ENCODE measurements around the gene UPF1. TPM values are rescaled to one million over a fixed set of nuclear protein-coding genes. Genes with fewer than 3 reads are reported as not detected.

Gene UPF1
- total and polyA plus RNA-seq, 2 of the 13 experiments (the other 11 are each of a cell fraction or from before 2014, with no cell fraction given): 16.9 to 41.8 TPM

GRCh38 chr19:18883526-18884304 lies 52.0 kb downstream of the UPF1 start (continued):
- no peak for TF ChIP-seq ZNF546 (CRISPR knock-in tag; conservative IDR thresholded peaks at IDR 0.05)
- TF ChIP-seq ZNF282 (IDR thresholded peaks at IDR 0.05; ENCODE audit: partially characterized antibody): no peak

- DNase-seq (ENCODE audit: low spot score): no peak
- in situ Hi-C loops (cut with HindIII; ENCODE audit: extremely low pct_ligation_motif_present, low pct_unique_long_range_greater_than_20kb) (no loop called here), intact Hi-C loops (cut with micrococcal nuclease; ENCODE audit: unreplicated experiment) (no loop called here)
- H3K27me3 ChIP-seq (ENCODE audit: control insufficient read depth in 1 of 2, insufficient read depth in 2 of 2, low read length in 2 of 2): no peaks in the 10 kb centered on the region
- no peaks in the 10 kb centered on the region for H3K79me2 ChIP-seq (ENCODE audit: insufficient read depth, low read length)
- H3K4me2 ChIP-seq (ENCODE audit: low read depth, low read length): no peak overlapping the region
- ATAC-seq: no peak
- ChIA-PET POLR2A (no interaction called here), CTCF (ENCODE audit: low intra/inter-chr PET ratio, low total read pairs) (no interaction called here)
- H3K9me3 ChIP-seq (ENCODE audit: low read length): no peaks in the 10 kb centered on the region
- FAIRE-seq: no peak
- H4K20me1 ChIP-seq (ENCODE audit: insufficient read depth, low read length): no peaks in the 10 kb centered on the region
- WGBS (ENCODE audit: low lambda C conversion rate): 85% methylated on average over 4 of the region's 4 CpGs
- H3K4me3 ChIP-seq (replicated peaks in 1 of 3; ENCODE audit: insufficient read depth in 1 of 3, low read depth in 2 of 3, low read length in 3 of 3): no peak overlapping the region
- H3K27ac ChIP-seq (ENCODE audit: extremely low read length, insufficient read depth, low read length): no peak overlapping the region
- no peaks in the 10 kb centered on the region; a peak in 1 of 5 replicates for H3K36me3 ChIP-seq (replicated peaks in 1 of 2; ENCODE audit: control insufficient read depth in 1 of 2, insufficient read depth in 2 of 2, low read length in 2 of 2)
- TF ChIP-seq ZMYM3 (CRISPR knock-in tag; IDR thresholded peaks at IDR 0.05): peak; percentile 79; the same call in 1 of the 2 replicates
- no peak for TF ChIP-seq ZNF101 (CRISPR knock-in tag; IDR thresholded peaks at IDR 0.05; ENCODE audit: borderline replicate concordance, low read depth)
- TF ChIP-seq ZNF784 (CRISPR knock-in tag; IDR thresholded peaks at IDR 0.05; ENCODE audit: borderline replicate concordance): no peak
- H2AFZ ChIP-seq (ENCODE audit: low read length): no peak overlapping the region
- no TSS peak for BruUV-seq (replicated peaks)
- no peak overlapping the region for H3K9ac ChIP-seq (ENCODE audit: insufficient read depth, low read depth, low read length)
- H3K4me1 ChIP-seq (ENCODE audit: insufficient read depth, low read length): no peaks in the 10 kb centered on the region
Observed at GRCh38 chr19:18886972-18887371, 55.2 kb downstream of the UPF1 start.

All from HepG2 (cell line).